Activated CD4-positive, alpha-beta memory T cell treated with anti-CD3 and anti-CD28 coated beads for 36 hours (primary cell): ENCODE results near the gene UBAP1. TPM values are rescaled to one million over a fixed set of nuclear protein-coding genes. Genes with fewer than 3 reads are reported as not detected.
"Not testable (repeated sequence)": the region's sequence is repeated elsewhere in the genome, so short reads cannot be mapped to it uniquely, and the experiment has no call there.

ENCODE experiments used
- CTCF ChIA-PET: fragments of 350-600 bp; sonication (Branson Sonifier 250); formaldehyde crosslinking; loops from one replicate; lab custom pipeline; 2021; ENCODE audit warnings: antibody characterized with exemption, inconsistent platforms; lab: Charles Lee
- POLR2A ChIA-PET: fragments of 350-600 bp; sonication (Branson Sonifier 250); formaldehyde crosslinking; loops from one replicate; lab custom pipeline; 2021; ENCODE audit warnings: antibody characterized with exemption; lab: Charles Lee
- DNase-seq: peaks from one replicate; pipeline ENCODE4 v3.0.0-alpha.2; 2020
- H3K27ac Mint-ChIP-seq: one replicate; pipeline ENCODE4 v1.8.0; 2021; ENCODE audit warnings: mixed read lengths
- H3K27me3 Mint-ChIP-seq: one replicate; pipeline ENCODE4 v1.8.0; 2021; ENCODE audit warnings: mixed read lengths
- H3K36me3 Mint-ChIP-seq: one replicate; pipeline ENCODE4 v1.8.0; 2021; ENCODE audit warnings: mixed read lengths
- H3K4me1 Mint-ChIP-seq: one replicate; pipeline ENCODE4 v1.8.0; 2021; ENCODE audit warnings: low read depth, mixed read lengths
- H3K4me3 Mint-ChIP-seq: one replicate; pipeline ENCODE4 v1.8.0; 2021; ENCODE audit warnings: mild to moderate bottlenecking, mixed read lengths
- H3K9me3 Mint-ChIP-seq: one replicate; pipeline ENCODE4 v1.8.0; 2021; ENCODE audit warnings: mixed read lengths
- intact Hi-C: fragments of 100-400 bp; cut with micrococcal nuclease; formaldehyde crosslinking; loops from one replicate; pipeline ENCODE4 v1.15.1; 2023
- total RNA-seq, 2 experiments: library from RNA; stranded (reverse); gene quantifications; one replicate each; pipeline ENCODE4 v1.2.3, GENCODE V29; 2021

The UBAP1 gene
- total RNA-seq, 2 experiments from 2014 or later, result 30.5 to 32.0 TPM

GRCh38 chr9:34187891-34188240, 9.0 kb downstream of the UBAP1 start:
- H3K4me3 Mint-ChIP-seq, result no peak overlapping the region
- no peak for DNase-seq
- CTCF ChIA-PET, result no interaction called here
- no peak overlapping the region for H3K27ac Mint-ChIP-seq
- intact Hi-C loops, result no loop called here
- H3K36me3 Mint-ChIP-seq, result peaks cover 7% of the 10 kb centered on the region
- peaks cover 45% of the 10 kb centered on the region for H3K4me1 Mint-ChIP-seq
- POLR2A ChIA-PET, result no interaction called here
- no peaks in the 10 kb centered on the region for H3K9me3 Mint-ChIP-seq
- no peaks in the 10 kb centered on the region for H3K27me3 Mint-ChIP-seq

- H3K27me3 Mint-ChIP-seq, result no peaks in the 10 kb centered on the region
- H3K27ac Mint-ChIP-seq, result no peak overlapping the region
- DNase-seq, result no peak
- no peak overlapping the region for H3K4me3 Mint-ChIP-seq
- intact Hi-C loops, result no loop called here
- no peaks in the 10 kb centered on the region for H3K9me3 Mint-ChIP-seq
- H3K36me3 Mint-ChIP-seq, result peaks cover 9% of the 10 kb centered on the region
- H3K4me1 Mint-ChIP-seq, result peaks cover 51% of the 10 kb centered on the region
- ChIA-PET POLR2A (no interaction called here), CTCF (interaction anchor here (0.6 to 1.2 kb wide), 3 partner anchors 12 to 150 kb away, joined by 3 to 4 read pairs (median 3); partner anchors contain the start of gene UBAP1)
Observed at GRCh38 chr9:34190996-34191892, 12.4 kb downstream of the UBAP1 start.

DNA sequence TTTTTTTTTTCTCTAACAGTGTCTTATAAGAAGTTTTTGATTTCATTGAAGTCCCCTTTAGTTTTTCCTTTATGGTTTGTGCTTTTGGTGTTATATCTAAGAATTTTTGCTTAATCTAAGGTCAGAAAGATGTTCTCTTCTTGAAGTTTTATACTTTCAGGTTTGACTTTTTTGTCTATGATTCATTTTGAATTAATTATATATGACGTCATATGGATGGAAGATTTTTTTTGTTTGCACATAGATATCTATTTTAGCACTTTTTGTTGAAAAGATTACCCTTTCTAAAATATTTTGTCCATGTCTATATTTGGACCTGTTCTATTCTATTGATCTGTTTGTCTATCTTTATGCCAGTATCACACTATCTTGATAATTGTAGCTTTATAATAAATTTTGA, 16.3 kb downstream of the UBAP1 start:
- Mint-ChIP-seq H3K36me3 (peaks cover 13% of the 10 kb centered on the region), H3K4me1 (peaks cover 53% of the 10 kb centered on the region), H3K27ac (no peak overlapping the region), H3K27me3 (no peaks in the 10 kb centered on the region), H3K4me3 (no peak overlapping the region), H3K9me3 (no peaks in the 10 kb centered on the region)
- ChIA-PET CTCF (no interaction called here), POLR2A (no interaction called here)
- no peak for DNase-seq
- intact Hi-C loops, result no loop called here

- POLR2A ChIA-PET, H3K27ac Mint-ChIP-seq, H3K9me3 Mint-ChIP-seq, H3K4me3 Mint-ChIP-seq, DNase-seq, intact Hi-C loops, CTCF ChIA-PET, H3K27me3 Mint-ChIP-seq: not testable (repeated sequence)
- H3K36me3 Mint-ChIP-seq, result peaks cover 17% of the 10 kb centered on the region
- peaks cover 46% of the 10 kb centered on the region for H3K4me1 Mint-ChIP-seq
Observed at GRCh38 chr9:34197286-34197685, 18.4 kb downstream of the UBAP1 start.

GRCh38 chr9:34197756-34198711, 19.2 kb downstream of the UBAP1 start:
- Mint-ChIP-seq H3K27ac (no peak overlapping the region), H3K4me1 (peaks cover 41% of the 10 kb centered on the region), H3K36me3 (peaks cover 17% of the 10 kb centered on the region), H3K9me3 (no peaks in the 10 kb centered on the region), H3K27me3 (no peaks in the 10 kb centered on the region), H3K4me3 (no peak overlapping the region)
- no peak for DNase-seq
- ChIA-PET POLR2A (interaction anchor here (0.6 kb wide), 1 partner anchor 14 kb away, joined by 3 read pairs; no protein-coding TSS in a partner anchor), CTCF (interaction anchor here (0.6 kb wide), 1 partner anchor 55 kb away, joined by 3 read pairs; no protein-coding TSS in a partner anchor)
- intact Hi-C loops, result no loop called here

GRCh38 chr9:34200092-34200491, 21.2 kb downstream of the UBAP1 start:
- Mint-ChIP-seq H3K27ac (no peak overlapping the region), H3K9me3 (no peaks in the 10 kb centered on the region), H3K4me1 (peaks cover 36% of the 10 kb centered on the region), H3K36me3 (peaks cover 12% of the 10 kb centered on the region), H3K4me3 (no peak overlapping the region), H3K27me3 (no peaks in the 10 kb centered on the region)
- intact Hi-C loops, result no loop called here
- CTCF ChIA-PET, result interaction anchor here (1.1 kb wide), 1 partner anchor 53 kb away, joined by 4 read pairs; no protein-coding TSS in a partner anchor
- POLR2A ChIA-PET, result no interaction called here
- DNase-seq, result no peak

DNA sequence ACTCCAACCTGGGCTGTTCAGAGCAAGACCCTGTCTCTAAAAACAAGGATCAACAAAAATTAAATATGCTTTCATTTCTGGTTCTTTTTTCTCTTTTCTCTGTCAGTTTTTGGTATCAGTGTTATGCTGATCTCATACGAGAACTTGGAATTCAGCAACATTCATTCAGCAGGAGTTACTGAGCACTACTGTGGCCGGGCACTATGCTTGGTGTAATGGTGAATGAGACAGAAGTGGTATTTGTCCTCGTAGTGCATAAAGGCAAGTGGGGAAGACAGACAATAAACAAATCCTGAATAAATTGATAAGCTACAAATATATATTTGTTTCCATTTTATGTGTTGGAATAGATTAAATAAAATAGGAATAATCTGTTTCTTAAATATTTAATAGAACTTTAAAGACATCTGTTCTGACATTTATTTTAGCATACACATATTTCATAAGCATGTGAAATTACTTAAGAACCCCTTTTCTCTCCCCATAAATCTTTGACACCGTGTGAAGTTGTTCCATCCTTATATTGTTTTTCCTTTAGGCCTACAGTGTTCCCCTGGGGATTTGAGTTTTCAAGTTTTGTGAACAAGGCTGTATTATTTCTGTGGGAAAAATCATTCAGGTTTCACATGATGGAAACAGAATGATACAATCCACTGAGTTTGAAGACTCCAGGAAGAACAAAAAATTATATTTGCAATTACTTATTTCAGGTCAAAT, 24.6 kb downstream of the UBAP1 start:
- Mint-ChIP-seq H3K27ac (no peak overlapping the region), H3K36me3 (peaks cover 4% of the 10 kb centered on the region), H3K27me3 (no peaks in the 10 kb centered on the region), H3K9me3 (no peaks in the 10 kb centered on the region), H3K4me3 (no peak overlapping the region), H3K4me1 (peaks cover 27% of the 10 kb centered on the region)
- POLR2A ChIA-PET, result no interaction called here
- no peak for DNase-seq
- intact Hi-C loops, result no loop called here
- CTCF ChIA-PET, result interaction anchor here (0.7 kb wide), 1 partner anchor 50 kb away, joined by 3 read pairs; no protein-coding TSS in a partner anchor

- Mint-ChIP-seq H3K4me3 (no peak overlapping the region), H3K36me3 (peaks cover 4% of the 10 kb centered on the region), H3K9me3 (no peaks in the 10 kb centered on the region), H3K27me3 (no peaks in the 10 kb centered on the region), H3K27ac (no peak overlapping the region), H3K4me1 (peaks cover 24% of the 10 kb centered on the region)
- no peak for DNase-seq
- intact Hi-C loops, result no loop called here
- ChIA-PET POLR2A (no interaction called here), CTCF (interaction anchor here (0.7 kb wide), 1 partner anchor 50 kb away, joined by 3 read pairs; no protein-coding TSS in a partner anchor)
Observed at GRCh38 chr9:34203992-34204635, 25.3 kb downstream of the UBAP1 start.

DNA sequence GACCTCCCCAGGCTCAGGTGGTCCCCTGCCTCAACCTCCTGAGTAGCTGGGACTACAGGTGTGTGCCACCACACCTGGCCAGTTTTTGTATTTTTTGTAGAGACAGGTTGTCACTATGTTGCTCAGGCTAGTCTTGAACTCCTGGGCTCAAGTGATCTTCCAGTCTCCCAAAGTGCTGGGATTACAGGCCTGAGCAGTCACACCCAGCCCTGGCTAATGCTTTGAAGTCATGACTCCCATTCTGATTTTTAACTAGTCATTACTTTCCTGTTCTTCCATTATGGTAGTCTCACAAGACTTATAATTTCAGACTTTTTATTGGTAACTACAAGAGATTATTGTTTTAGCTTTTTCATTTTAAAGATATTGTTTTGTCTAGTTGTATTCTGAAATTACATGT, 26.3 kb downstream of the UBAP1 start:
- H3K4me1 Mint-ChIP-seq, result peaks cover 26% of the 10 kb centered on the region
- intact Hi-C loops, result no loop called here
- POLR2A ChIA-PET, result interaction anchor here (0.6 kb wide), 1 partner anchor 126 kb away, joined by 4 read pairs; no protein-coding TSS in a partner anchor
- H3K27ac Mint-ChIP-seq, result no peak overlapping the region
- no peak for DNase-seq
- H3K9me3 Mint-ChIP-seq, result no peaks in the 10 kb centered on the region
- no peaks in the 10 kb centered on the region for H3K27me3 Mint-ChIP-seq
- H3K36me3 Mint-ChIP-seq, result peaks cover 10% of the 10 kb centered on the region
- no peak overlapping the region for H3K4me3 Mint-ChIP-seq
- CTCF ChIA-PET, result no interaction called here

DNA sequence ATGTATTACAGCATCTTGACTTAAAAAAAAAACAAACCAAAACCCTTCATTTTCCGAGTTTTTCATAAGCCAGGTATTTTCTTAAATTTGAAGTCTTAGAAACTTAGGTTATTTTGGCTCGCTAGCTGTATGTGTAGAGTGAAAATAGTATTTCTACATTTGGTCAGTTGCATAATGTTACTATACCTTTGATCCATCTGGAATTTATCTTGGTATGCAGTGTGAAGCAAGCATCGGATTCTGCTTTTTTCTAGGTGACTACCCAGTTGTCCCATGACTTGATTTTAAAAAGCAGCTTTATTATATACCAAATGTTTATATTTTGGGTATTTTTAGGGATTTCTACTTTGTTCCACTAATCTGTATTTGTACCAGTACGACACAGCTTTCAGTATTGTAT, 27.7 kb downstream of the UBAP1 start:
- intact Hi-C loops, result no loop called here
- H3K4me3 Mint-ChIP-seq, result no peak overlapping the region
- POLR2A ChIA-PET, result no interaction called here
- no peak for DNase-seq
- no peaks in the 10 kb centered on the region for H3K9me3 Mint-ChIP-seq
- CTCF ChIA-PET, result no interaction called here
- H3K36me3 Mint-ChIP-seq, result peaks cover 10% of the 10 kb centered on the region
- H3K4me1 Mint-ChIP-seq, result peaks cover 29% of the 10 kb centered on the region
- H3K27me3 Mint-ChIP-seq, result no peaks in the 10 kb centered on the region
- H3K27ac Mint-ChIP-seq, result no peak overlapping the region

DNA sequence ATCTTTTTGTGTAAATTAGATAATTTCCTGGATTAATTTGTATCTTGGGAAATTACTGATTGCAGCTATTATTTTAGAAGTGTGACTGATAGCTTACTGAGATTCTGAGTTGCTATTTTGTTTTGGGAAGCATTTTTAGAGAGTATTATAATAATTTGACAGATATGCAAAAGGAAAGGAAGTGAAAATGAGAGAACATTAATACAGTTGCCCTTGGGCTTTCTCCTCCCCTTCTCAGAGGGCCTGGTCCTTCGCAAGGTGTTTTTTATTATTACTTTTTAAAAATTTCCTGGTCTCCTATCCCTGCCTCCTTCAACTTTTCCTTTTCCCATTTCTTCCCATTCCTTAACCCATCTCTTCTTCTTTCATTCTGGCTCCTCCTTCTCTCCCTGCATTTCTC, 32.6 kb downstream of the UBAP1 start:
- Mint-ChIP-seq H3K27me3 (no peaks in the 10 kb centered on the region), H3K4me1 (peaks cover 15% of the 10 kb centered on the region), H3K9me3 (no peaks in the 10 kb centered on the region), H3K36me3 (peaks cover 7% of the 10 kb centered on the region), H3K27ac (no peak overlapping the region), H3K4me3 (no peak overlapping the region)
- intact Hi-C loops, result no loop called here
- ChIA-PET POLR2A (no interaction called here), CTCF (interaction anchor here (0.6 to 1.5 kb wide), 2 partner anchors 22 to 742 kb away, joined by 3 read pairs; no protein-coding TSS in a partner anchor)
- no peak for DNase-seq
